ENCODE results near the gene NEGR1. TPM values are rescaled to one million over a fixed set of nuclear protein-coding genes. Genes with fewer than 3 reads are reported as not detected.

Gene NEGR1
- total RNA-seq, 1 donor from 2014 or later: 8.6 TPM

DNA sequence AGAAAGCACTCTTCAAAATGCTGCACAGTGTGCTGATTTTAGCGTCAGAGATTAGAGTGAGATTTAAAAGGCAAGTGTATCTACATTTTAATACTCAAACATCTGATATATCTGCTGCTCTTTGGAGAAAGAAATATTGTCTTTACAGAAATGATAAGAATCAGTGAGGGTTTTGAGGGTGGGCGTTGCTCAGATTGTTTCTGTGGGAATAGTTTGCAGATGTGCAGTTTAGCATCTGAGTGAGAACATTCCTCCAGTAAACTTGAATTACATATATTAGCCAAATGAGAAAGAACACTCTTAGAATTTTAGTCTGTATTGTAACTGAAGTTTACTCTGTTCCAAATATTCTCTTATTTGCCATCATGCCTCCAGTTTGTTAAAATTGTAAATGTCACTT is 549.2 kb downstream of the NEGR1 start:
- TF ChIP-seq, protein P1, sequence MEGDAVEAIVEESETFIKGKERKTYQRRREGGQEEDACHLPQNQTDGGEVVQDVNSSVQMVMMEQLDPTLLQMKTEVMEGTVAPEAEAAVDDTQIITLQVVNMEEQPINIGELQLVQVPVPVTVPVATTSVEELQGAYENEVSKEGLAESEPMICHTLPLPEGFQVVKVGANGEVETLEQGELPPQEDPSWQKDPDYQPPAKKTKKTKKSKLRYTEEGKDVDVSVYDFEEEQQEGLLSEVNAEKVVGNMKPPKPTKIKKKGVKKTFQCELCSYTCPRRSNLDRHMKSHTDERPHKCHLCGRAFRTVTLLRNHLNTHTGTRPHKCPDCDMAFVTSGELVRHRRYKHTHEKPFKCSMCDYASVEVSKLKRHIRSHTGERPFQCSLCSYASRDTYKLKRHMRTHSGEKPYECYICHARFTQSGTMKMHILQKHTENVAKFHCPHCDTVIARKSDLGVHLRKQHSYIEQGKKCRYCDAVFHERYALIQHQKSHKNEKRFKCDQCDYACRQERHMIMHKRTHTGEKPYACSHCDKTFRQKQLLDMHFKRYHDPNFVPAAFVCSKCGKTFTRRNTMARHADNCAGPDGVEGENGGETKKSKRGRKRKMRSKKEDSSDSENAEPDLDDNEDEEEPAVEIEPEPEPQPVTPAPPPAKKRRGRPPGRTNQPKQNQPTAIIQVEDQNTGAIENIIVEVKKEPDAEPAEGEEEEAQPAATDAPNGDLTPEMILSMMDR (IDR thresholded peaks at IDR 0.05; ENCODE audit: insufficient read depth, low read depth, low read length): no peak
- TF ChIP-seq EZH2 (IDR thresholded peaks at IDR 0.05; ENCODE audit: insufficient read depth, low read length): no peak

DNA sequence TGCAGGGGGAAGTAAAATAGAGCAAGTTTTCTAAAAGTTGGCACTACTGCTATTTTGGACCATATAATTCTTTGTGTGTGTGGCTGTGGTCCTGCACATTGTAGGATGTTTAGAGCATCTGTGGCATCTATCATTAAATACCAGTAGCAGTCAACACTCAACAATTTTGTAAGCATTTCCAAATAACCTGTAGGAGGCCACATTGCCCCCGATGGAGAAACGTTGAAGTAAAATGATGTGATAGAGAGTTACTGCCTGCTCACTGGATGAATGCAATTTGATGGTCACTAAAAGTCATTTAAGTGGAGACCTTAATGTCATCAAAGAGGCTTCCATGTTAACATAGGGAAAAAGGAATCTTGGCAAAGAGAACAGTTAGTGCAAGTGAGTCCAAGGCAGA is 560.8 kb downstream of the NEGR1 start:
- H3K9me3 ChIP-seq (ENCODE audit: insufficient read depth, low read depth, low read length): no peaks in the 10 kb centered on the region
- no peak overlapping the region for H2AFZ ChIP-seq (ENCODE audit: low read depth, low read length)
- no peak overlapping the region for H3K27ac ChIP-seq (ENCODE audit: low read depth, low read length)
- H3K4me2 ChIP-seq (ENCODE audit: low read length): no peak overlapping the region
- Mint-ChIP-seq H3K36me3 (ENCODE audit: low read depth, unreplicated experiment) (no peaks in the 10 kb centered on the region), H3K27ac (ENCODE audit: unreplicated experiment) (no peak overlapping the region), H3K4me3 (ENCODE audit: unreplicated experiment) (no peak overlapping the region), H3K9me3 (ENCODE audit: unreplicated experiment) (no peaks in the 10 kb centered on the region), H3K27me3 (ENCODE audit: low read depth, unreplicated experiment) (no peaks in the 10 kb centered on the region), H3K4me1 (ENCODE audit: low read depth, unreplicated experiment) (no peaks in the 10 kb centered on the region)
- no peaks in the 10 kb centered on the region for H3K4me1 ChIP-seq (ENCODE audit: insufficient read depth, low read length)
- no peaks in the 10 kb centered on the region for H3K36me3 ChIP-seq (ENCODE audit: insufficient read depth, low read length)
- no peak overlapping the region for H3K9ac ChIP-seq (ENCODE audit: low read length)
- DNase-seq (ENCODE audit: low read depth): no peak
- H3K27me3 ChIP-seq (ENCODE audit: insufficient read depth, low read length): no peaks in the 10 kb centered on the region
- H4K20me1 ChIP-seq (ENCODE audit: insufficient read depth, low read length): no peaks in the 10 kb centered on the region
- no peak overlapping the region for H3K4me3 ChIP-seq (ENCODE audit: insufficient read depth, low read depth, low read length)
- TF ChIP-seq, protein P1 (IDR thresholded peaks at IDR 0.05; ENCODE audit: insufficient read depth, low read depth, low read length): no peak
- no peak for TF ChIP-seq EZH2 (IDR thresholded peaks at IDR 0.05; ENCODE audit: insufficient read depth, low read length)
- H3K79me2 ChIP-seq (ENCODE audit: insufficient read depth, low read length): no peaks in the 10 kb centered on the region
- FAIRE-seq: no peak

More for the DNA sequence above, 549.2 kb downstream of the NEGR1 start:
- Mint-ChIP-seq H3K9me3 (ENCODE audit: unreplicated experiment) (no peaks in the 10 kb centered on the region), H3K4me3 (ENCODE audit: unreplicated experiment) (no peak overlapping the region), H3K36me3 (ENCODE audit: low read depth, unreplicated experiment) (no peaks in the 10 kb centered on the region), H3K27me3 (ENCODE audit: low read depth, unreplicated experiment) (no peaks in the 10 kb centered on the region), H3K4me1 (ENCODE audit: low read depth, unreplicated experiment) (no peaks in the 10 kb centered on the region), H3K27ac (ENCODE audit: unreplicated experiment) (no peak overlapping the region)
- Histone ChIP-seq H3K36me3 (ENCODE audit: insufficient read depth, low read length) (no peaks in the 10 kb centered on the region), H3K4me1 (ENCODE audit: insufficient read depth, low read length) (no peaks in the 10 kb centered on the region), H3K9ac (ENCODE audit: low read length) (no peak overlapping the region), H3K4me2 (ENCODE audit: low read length) (no peak overlapping the region), H3K4me3 (ENCODE audit: insufficient read depth, low read depth, low read length) (no peak overlapping the region), H3K27me3 (ENCODE audit: insufficient read depth, low read length) (no peaks in the 10 kb centered on the region), H2AFZ (ENCODE audit: low read depth, low read length) (no peak overlapping the region), H3K9me3 (ENCODE audit: insufficient read depth, low read depth, low read length) (no peaks in the 10 kb centered on the region), H3K79me2 (ENCODE audit: insufficient read depth, low read length) (no peaks in the 10 kb centered on the region), H4K20me1 (ENCODE audit: insufficient read depth, low read length) (no peaks in the 10 kb centered on the region), H3K27ac (ENCODE audit: low read depth, low read length) (no peak overlapping the region)
- FAIRE-seq (no peak), DNase-seq (ENCODE audit: low read depth) (no peak)

DNA sequence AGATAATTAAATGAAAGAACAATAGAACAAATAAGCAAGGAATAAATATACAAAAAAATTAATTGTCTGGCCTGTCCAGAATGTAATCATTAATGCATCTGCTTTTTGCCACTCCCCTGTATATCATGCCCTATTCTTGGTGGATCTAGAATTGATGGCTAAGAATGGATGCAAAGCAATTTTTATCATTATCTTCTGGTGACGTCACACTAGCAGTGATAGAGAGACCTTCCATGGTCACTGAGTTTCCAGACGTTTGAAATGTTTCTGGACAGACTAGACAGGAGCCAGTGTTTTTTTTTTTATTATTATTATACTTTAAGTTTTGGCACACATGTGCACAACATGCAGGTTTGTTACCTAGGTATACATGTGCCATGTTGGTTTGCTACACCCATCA is 563.0 kb downstream of the NEGR1 start:
- no peak overlapping the region for H3K27ac Mint-ChIP-seq (ENCODE audit: unreplicated experiment)
- TF ChIP-seq, protein P1 (IDR thresholded peaks at IDR 0.05; ENCODE audit: insufficient read depth, low read depth, low read length): no peak
- TF ChIP-seq EZH2 (IDR thresholded peaks at IDR 0.05; ENCODE audit: insufficient read depth, low read length): no peak

More for the DNA sequence above, 563.0 kb downstream of the NEGR1 start:
- peaks cover under 1% of the 10 kb centered on the region for H3K36me3 Mint-ChIP-seq (ENCODE audit: low read depth, unreplicated experiment)
- Histone ChIP-seq H3K36me3 (ENCODE audit: insufficient read depth, low read length) (no peaks in the 10 kb centered on the region), H3K9me3 (ENCODE audit: insufficient read depth, low read depth, low read length) (peaks cover 3% of the 10 kb centered on the region), H3K4me3 (ENCODE audit: insufficient read depth, low read depth, low read length) (no peak overlapping the region), H3K9ac (ENCODE audit: low read length) (no peak overlapping the region), H3K79me2 (ENCODE audit: insufficient read depth, low read length) (no peaks in the 10 kb centered on the region), H4K20me1 (ENCODE audit: insufficient read depth, low read length) (no peaks in the 10 kb centered on the region), H3K27ac (ENCODE audit: low read depth, low read length) (no peak overlapping the region), H3K27me3 (ENCODE audit: insufficient read depth, low read length) (no peaks in the 10 kb centered on the region), H3K4me1 (ENCODE audit: insufficient read depth, low read length) (no peaks in the 10 kb centered on the region), H2AFZ (ENCODE audit: low read depth, low read length) (no peak overlapping the region), H3K4me2 (ENCODE audit: low read length) (no peak overlapping the region)
- H3K9me3 Mint-ChIP-seq (ENCODE audit: unreplicated experiment): peaks cover 6% of the 10 kb centered on the region
- DNase-seq (ENCODE audit: low read depth): no peak
- H3K27me3 Mint-ChIP-seq (ENCODE audit: low read depth, unreplicated experiment): no peaks in the 10 kb centered on the region
- no peak for FAIRE-seq
- no peak overlapping the region for H3K4me3 Mint-ChIP-seq (ENCODE audit: unreplicated experiment)
- no peaks in the 10 kb centered on the region for H3K4me1 Mint-ChIP-seq (ENCODE audit: low read depth, unreplicated experiment)
